Ovary (tissue), 3 donors: ENCODE measurements around the gene GSTM3.

Experiments
- CTCF ChIP-seq, 3 donors: fragments of 450-650 bp in 2 of 3; fragments of 200-600 bp in 1 of 3; IDR thresholded peaks; one replicate each; pipeline versions ENCODE4 v1.5.1 to v1.8.0; 2016 to 2022; ENCODE audit warnings: antibody characterized with exemption in 3 of 3, mild to moderate bottlenecking in 1 of 3
- EP300 ChIP-seq: sonication (generic); formaldehyde crosslinking; IDR thresholded peaks from one replicate; pipeline ENCODE4 v1.6.1; 2017; ENCODE audit warnings: antibody characterized with exemption
- POLR2A ChIP-seq: fragments of 450-650 bp; IDR thresholded peaks from one replicate; pipeline ENCODE4 v1.6.1; 2017; ENCODE audit warnings: antibody characterized with exemption, mild to moderate bottlenecking, moderate library complexity
- donor health status: DM: no; HTN: no; CAD: no.

DNA sequence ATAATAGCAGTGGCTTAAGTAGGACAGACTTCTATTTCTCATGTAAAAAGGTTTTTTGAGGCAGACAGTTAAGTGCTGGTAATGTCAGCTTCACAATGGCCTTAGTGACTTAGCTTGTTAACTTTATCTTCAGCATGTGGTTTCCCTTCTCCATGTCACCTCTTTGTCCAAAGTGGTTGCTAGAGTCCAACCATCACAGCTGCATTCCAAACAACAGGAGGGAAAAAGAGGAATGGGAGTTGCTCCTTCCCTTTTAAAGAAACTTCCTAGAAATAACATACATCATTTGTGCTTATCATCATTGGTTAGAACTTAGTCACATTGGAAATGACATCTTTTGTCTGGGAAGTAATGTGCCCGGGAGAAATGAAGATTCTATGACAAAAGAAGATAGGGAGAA, 18.9 kb downstream of the GSTM3 start:
- TF ChIP-seq CTCF (IDR thresholded peaks at IDR 0.05) (no peak), POLR2A (no peak), EP300 (no peak)
